AG09309 (cell line): ENCODE data around the gene CLBA1.
A peak's percentile ranks its signal among the peaks of the same experiment; 100 is the strongest.

ENCODE experiments used
- DNase-seq: peaks from one replicate; pipeline ENCODE4 v3.0.0-alpha.2; 2010; ENCODE audit warnings: low read depth
- H3K4me3 ChIP-seq: 2 replicates; pipeline ENCODE4 v1.5.1; 2011; ENCODE audit warnings: mild to moderate bottlenecking, low read depth, low read length, moderate library complexity; ENCODE audit not compliant: control insufficient read depth
- CTCF ChIP-seq: IDR thresholded peaks from 2 replicates; pipeline ENCODE4 v1.5.1; 2011; ENCODE audit warnings: mild to moderate bottlenecking, low read depth, low read length, inconsistent platforms; ENCODE audit not compliant: insufficient read depth, control insufficient read depth; ENCODE audit errors: missing control alignments

Gene CLBA1

GRCh38 chr14:104983231-104983721, 2.3 kb upstream of the CLBA1 start:
- no peak overlapping the region for H3K4me3 ChIP-seq
- no peak for DNase-seq
- no peak for TF ChIP-seq CTCF

- no peak for DNase-seq
- TF ChIP-seq CTCF: no peak
- no peak overlapping the region for H3K4me3 ChIP-seq
These were observed 1.3 kb upstream of the CLBA1 start for GRCh38 chr14:104984056-104984894.

GRCh38 chr14:104986487-104987164, 1.0 kb downstream of the CLBA1 start:
- no peak for TF ChIP-seq CTCF
- DNase-seq: no peak

GRCh38 chr14:104989236-104989950, 3.8 kb downstream of the CLBA1 start:
- no peak overlapping the region for H3K4me3 ChIP-seq
- TF ChIP-seq CTCF: no peak
- DNase-seq: no peak

More at GRCh38 chr14:104986487-104987164, 1.0 kb downstream of the CLBA1 start:
- H3K4me3 ChIP-seq: peak overlapping the region; percentile 78

- no peak overlapping the region for H3K4me3 ChIP-seq
- DNase-seq: no peak
- TF ChIP-seq CTCF: no peak
These were observed 4.3 kb downstream of the CLBA1 start for GRCh38 chr14:104989951-104990303.

- no peak for TF ChIP-seq CTCF
- no peak for DNase-seq
These were observed 6.3 kb downstream of the CLBA1 start for GRCh38 chr14:104991896-104992230.

More at GRCh38 chr14:104991896-104992230, 6.3 kb downstream of the CLBA1 start:
- H3K4me3 ChIP-seq: no peak overlapping the region
